Suppressor macrophage treated with lipopolysaccharide for 4 hours (primary cell): Measurements from ENCODE around the gene RABL2B.
"Not testable (repeated sequence)": the region's sequence is repeated elsewhere in the genome, so short reads cannot be mapped to it uniquely, and the experiment has no call there.

Experiments
- DNase-seq: peaks from one replicate; pipeline ENCODE4 v3.0.0-alpha.2; 2020

Gene RABL2B

DNA sequence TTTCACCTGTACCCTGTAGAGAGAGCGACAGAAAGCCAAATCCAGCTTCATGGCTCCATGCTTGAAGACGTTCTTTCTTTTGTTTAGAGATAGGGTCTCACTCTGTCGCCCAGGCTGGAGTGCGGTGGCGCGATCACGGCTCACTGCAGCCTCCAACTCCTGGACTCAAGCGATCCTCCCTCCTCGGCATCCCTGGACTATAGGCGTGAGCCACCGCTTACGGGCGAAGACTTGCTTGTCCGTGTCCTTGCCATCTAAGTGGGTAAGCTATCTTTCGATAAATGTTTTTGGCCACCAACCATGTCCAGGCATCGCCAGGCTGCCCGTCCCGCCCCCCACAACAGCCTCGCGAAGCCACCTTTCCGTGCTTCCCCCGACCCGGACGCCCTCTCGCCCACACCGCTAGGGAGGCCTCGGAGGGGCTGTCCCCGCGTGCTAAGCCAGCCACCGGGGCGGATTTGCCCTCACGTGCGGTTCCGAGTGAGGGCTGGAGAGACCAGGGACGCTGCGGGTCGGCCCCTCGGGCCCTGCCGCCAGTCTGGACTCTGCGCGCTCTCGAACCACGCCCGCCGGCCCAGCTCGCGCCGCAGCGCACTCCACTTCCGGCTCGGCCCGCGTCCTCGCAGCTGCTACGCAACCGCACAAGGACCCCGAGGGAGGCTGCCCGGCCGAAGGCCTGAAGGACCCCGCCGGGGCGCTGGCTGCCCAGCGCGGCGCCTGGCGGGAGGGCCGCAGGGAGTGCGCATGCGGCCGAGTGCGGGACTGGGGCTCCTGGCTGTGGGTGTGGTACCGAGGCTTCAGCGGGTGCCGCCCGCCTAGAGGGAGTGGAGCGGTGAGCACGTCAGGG is at the start of gene RABL2B:
Gene RABL2B, minus strand, starts transcription at position 604 of the 847 bp plus-strand sequence. CDS start 1,342 bp downstream, outside the sequence.
- DNase-seq = peak; percentile 96

GRCh38 chr22:50786936-50787335 is 3.5 kb upstream of the RABL2B start:
- not testable (repeated sequence) for DNase-seq

GRCh38 chr22:50785289-50785688 is 1.9 kb upstream of the RABL2B start:
- peak; percentile 23 for DNase-seq

DNA sequence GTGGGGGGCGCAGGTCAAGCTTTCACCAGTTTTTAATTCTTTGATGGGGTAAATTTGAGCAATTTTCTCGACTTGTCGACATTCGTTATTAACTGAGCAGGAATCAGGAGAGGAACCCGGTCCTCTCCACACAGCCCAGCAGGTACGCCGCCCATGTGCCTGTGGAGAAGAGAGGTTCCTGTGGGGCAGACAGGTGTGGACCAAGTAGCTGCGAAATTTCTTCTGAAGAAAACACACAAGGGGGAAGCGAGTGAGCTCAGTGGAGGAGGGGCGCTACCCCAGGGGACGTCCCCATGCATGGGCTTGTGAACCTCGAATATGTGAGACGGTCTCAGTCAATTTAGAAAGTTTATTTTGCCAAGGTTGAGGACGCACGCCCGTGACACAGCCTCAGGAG is 442 bp upstream of the RABL2B start:
- DNase-seq = not testable (repeated sequence)

GRCh38 chr22:50782253-50782652 is 1.2 kb downstream of the RABL2B start:
- DNase-seq = not testable (repeated sequence)

GRCh38 chr22:50780244-50780643 is 3.2 kb downstream of the RABL2B start:
- not testable (repeated sequence) for DNase-seq

DNA sequence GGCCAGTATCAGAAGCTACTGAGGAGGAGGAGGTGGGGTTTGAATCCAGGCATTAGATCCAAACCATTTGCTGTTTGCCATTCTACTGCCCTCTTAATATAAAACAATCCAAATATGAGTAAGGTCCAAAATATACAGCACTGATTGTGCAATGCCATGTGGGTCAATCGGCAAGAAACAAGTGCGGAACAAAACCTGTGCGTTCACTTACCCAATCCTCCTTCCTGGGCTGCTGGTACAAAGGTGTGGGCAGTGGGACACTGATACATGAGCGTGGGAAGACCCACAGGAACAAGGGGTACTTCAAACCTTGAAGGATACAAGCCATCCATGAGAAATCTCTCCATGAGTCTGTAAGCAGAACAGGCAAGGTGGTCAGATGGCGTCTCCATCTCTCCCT is 5.8 kb downstream of the RABL2B start:
- DNase-seq = not testable (repeated sequence)

- DNase-seq = peak; percentile 11
These were observed 8.3 kb downstream of the RABL2B start for GRCh38 chr22:50775132-50775531.

DNA sequence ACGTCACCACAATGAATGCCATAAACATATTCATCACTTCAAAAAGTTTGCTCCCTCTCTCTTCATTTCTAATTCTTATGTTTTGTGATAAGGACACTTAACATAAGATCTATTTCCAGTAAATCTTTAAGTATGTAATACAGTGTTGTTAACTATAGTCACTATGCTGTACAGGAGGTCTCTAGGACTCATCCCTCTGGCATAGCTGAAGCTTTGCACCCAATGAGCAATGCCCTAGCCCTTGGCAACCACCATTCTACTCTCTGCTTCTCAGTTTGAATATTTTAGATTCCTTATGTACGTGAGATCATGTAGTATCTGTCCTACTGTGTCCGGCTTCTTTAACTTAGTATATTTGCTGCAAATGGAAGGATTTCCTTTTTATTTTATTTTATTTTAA is 19.1 kb downstream of the RABL2B start:
- DNase-seq = not testable (repeated sequence)

DNA sequence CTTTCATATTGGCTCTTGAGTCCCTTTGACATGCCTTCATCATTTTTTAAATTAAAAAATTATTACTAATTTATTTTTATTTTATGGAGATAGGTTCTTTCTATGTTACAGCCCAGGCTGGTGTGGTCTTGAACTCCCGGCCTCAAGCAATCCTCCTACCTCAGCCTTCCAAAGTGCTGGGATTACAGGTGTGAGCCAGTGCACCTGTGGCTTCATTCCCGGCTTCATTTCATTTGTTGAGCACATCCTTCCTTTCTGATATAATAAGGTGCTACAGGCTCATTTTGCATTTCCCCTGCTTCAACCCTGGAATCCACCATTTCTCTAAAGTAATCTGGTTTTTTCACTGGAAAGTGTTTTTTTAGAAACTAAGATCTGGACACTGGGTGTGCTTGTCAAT is 21.6 kb downstream of the RABL2B start:
- DNase-seq = not testable (repeated sequence)

DNA sequence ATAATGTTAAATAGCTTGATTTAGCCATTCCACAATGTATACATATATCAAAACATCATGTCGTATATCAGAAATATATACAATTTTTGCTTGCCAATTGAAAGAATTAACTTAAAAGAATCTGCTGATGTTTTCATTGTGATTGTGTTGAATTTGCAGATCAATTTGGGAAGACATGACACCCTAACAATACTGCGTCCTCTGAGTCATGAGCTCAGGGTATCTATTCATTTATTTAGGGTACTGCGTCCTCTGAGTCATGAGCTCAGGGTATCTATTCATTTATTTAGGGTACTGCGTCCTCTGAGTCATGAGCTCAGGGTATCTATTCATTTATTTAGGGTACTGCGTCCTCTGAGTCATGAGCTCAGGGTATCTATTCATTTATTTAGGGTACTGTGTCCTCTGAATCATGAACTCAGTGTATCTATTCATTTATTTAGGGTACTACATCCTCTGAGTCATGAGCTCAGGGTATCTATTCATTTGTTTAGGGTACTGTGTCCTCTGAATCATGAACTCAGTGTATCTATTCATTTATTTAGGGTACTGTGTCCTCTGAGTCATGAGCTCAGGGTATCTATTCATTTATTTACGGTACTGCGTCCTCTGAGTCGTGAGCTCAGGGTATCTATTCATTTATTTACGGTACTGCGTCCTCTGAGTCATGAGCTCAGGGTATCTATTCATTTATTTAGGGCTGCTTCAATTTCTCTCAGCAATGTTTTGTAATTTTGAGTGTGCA is 23.7 kb downstream of the RABL2B start:
- not testable (repeated sequence) for DNase-seq

DNA sequence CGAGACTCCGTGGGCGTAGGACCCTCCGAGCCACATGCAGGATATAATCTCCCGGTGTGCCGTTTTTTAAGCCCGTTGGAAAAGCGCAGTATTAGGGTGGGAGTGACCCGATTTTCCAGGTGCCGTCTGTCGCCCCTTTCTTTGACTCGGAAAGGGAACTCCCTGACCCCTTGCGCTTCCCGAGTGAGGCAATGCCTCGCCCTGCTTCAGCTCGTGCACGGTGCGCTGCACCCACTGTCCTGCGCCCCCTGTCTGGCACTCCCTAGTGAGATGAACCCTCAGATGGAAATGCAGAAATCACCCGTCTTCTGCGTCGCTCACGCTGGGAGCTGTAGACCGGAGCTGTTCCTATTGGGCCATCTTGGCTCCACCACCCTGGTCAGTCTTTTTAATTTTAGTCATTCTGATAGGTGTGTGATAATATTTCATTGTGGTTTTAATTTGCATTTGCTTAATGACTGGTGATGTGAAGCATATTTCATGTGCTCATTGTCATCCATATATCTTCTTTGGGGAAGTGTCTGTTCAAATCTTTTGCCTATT is 26.4 kb downstream of the RABL2B start:
- peak; percentile 1 for DNase-seq

- DNase-seq = not testable (repeated sequence)
These were observed 27.0 kb downstream of the RABL2B start for GRCh38 chr22:50756406-50756805.

- DNase-seq = not testable (repeated sequence)
These were observed 28.2 kb downstream of the RABL2B start for GRCh38 chr22:50755251-50755650.

GRCh38 chr22:50749302-50750074 is 33.9 kb downstream of the RABL2B start:
- not testable (repeated sequence) for DNase-seq

DNA sequence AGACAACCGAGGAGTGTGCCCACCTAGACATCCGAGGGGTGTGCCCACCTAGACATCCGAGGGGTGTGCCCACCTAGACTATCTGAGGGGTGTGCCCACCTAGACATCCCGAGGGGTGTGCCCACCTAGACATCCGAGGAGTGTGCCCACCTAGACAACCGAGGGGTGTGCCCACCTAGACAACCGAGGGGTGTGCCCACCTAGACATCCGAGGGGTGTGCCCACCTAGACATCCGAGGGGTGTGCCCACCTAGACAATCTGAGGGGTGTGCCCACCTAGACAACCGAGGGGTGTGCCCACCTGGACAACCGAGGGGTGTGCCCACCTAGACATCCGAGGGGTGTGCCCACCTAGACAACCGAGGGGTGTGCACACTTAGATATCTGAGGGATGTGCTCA is 34.8 kb downstream of the RABL2B start:
- DNase-seq = not testable (repeated sequence)

DNA sequence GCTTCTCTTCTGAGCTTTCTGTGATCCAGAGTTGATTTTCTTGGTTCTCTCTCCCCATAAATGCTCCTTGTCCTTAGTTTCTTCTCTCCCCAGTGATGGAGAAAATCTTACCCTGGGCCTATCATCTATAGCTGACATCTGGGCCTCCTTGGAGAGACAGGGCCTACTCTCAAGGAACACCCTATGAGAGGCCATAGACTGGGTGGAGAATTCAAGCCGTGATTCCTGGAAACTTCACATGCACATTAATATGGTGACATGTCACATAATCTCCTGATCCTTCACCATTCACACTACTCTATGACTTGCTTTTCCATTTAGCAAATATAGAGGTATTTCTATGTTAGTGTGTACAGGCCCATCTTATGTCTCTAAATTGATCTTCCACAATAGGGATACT is 35.9 kb downstream of the RABL2B start:
- DNase-seq = not testable (repeated sequence)

DNA sequence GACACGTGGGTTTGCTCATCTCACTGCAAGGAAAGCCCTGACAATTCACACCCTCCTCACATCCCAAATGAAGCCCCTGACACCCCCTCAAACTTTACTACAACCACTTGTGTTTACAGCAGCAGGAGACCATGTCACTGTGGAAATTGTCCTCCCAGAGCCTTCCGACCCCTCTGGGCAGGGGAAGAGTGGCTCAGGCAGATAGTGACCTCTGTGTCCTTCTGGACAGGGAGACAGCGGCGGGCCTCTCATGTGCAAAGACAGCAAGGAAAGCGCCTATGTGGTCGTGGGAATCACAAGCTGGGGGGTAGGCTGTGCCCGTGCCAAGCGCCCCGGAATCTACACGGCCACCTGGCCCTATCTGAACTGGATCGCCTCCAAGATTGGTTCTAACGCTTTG is 39.0 kb downstream of the RABL2B start:
- not testable (repeated sequence) for DNase-seq

- DNase-seq = not testable (repeated sequence)
These were observed 42.7 kb downstream of the RABL2B start for GRCh38 chr22:50740714-50741113.

GRCh38 chr22:50739894-50740293 is 43.5 kb downstream of the RABL2B start:
- DNase-seq = no peak

GRCh38 chr22:50739279-50739691 is 44.2 kb downstream of the RABL2B start:
- no peak for DNase-seq

DNA sequence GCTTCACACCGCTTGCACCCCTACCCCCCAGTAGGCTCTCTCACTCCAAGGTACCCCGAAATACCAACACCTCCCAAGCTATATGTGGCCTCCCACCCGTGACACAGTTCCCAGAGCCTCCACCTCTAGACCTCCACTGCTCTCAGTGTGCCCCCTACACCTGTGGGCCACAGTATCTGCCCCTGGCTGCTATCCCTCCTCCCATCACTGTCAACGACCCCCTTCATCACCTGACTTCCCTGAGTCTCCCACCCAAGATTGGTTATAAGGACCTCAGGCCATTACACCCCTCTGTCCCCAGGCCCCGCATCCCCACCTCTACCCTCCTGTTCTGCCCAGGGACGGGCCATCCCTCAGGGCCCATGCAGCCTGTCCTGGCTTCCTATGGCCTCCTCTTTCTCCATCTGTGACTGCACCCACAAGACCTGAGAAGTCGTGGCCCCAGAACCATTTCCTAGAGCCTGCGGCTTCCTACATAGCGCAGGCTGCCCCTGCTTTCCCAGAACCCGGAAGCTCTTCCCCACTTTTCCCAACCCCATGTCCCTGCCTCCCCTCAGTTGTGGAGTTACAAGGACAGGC is 44.7 kb downstream of the RABL2B start:
- DNase-seq = no peak
